Fibroblast of lung (primary cell): ENCODE measurements around the gene ACTL9. TPM values are rescaled to one million over a fixed set of nuclear protein-coding genes. Genes with fewer than 3 reads are reported as not detected.
"Not testable (repeated sequence)": the region's sequence is repeated elsewhere in the genome, so short reads cannot be mapped to it uniquely, and the experiment has no call there.

Experiments used
- DNase-seq, 2 donors: peaks; one replicate each; pipeline versions ENCODE4 v3.0.0 to v3.0.0-alpha.2; 2010; ENCODE audit warnings: low read depth in 2 of 2
- H2AFZ ChIP-seq: 2 replicates; pipeline ENCODE4 v1.5.1; 2012; ENCODE audit warnings: low read length, control low read depth, inconsistent platforms
- H3K27ac ChIP-seq: 2 replicates; pipeline ENCODE4 v1.5.1; 2011; ENCODE audit warnings: low read length, control low read depth; ENCODE audit not compliant: insufficient read depth
- H3K27me3 ChIP-seq: 2 replicates; pipeline ENCODE4 v1.5.1; 2011; ENCODE audit warnings: mild to moderate bottlenecking, low read length; ENCODE audit not compliant: control insufficient read depth, insufficient read depth
- H3K36me3 ChIP-seq: 2 replicates; pipeline ENCODE4 v1.5.1; 2011; ENCODE audit warnings: low read length; ENCODE audit not compliant: control insufficient read depth, insufficient read depth
- H3K4me1 ChIP-seq: 2 replicates; pipeline ENCODE4 v1.5.1; 2011; ENCODE audit warnings: low read length; ENCODE audit not compliant: control insufficient read depth, insufficient read depth; ENCODE audit errors: extremely low read depth
- H3K4me2 ChIP-seq: 2 replicates; pipeline ENCODE4 v1.5.1; 2011; ENCODE audit warnings: low read length, control low read depth; ENCODE audit not compliant: insufficient read depth; ENCODE audit errors: extremely low read depth
- H3K4me3 ChIP-seq, 4 experiments: fragments of 200-600 bp in 1 of 4; sonication (generic) in 1 of 4; replicated peaks in 1 of 4; 2 replicates each; pipeline ENCODE4 v1.5.1; 2011 to 2016; ENCODE audit warnings: low read length in 4 of 4, low read depth in 3 of 4, mild to moderate bottlenecking in 3 of 4, control low read depth in 2 of 4, inconsistent platforms in 1 of 4, mixed read lengths in 1 of 4; ENCODE audit not compliant: insufficient read depth in 1 of 4; ENCODE audit errors: control extremely low read depth in 1 of 4
- H3K79me2 ChIP-seq: 2 replicates; pipeline ENCODE4 v1.5.1; 2012; ENCODE audit warnings: mild to moderate bottlenecking, low read length, inconsistent platforms; ENCODE audit not compliant: control insufficient read depth, insufficient read depth
- H3K9ac ChIP-seq: 2 replicates; pipeline ENCODE4 v1.5.1; 2011; ENCODE audit warnings: mild to moderate bottlenecking, low read length, control low read depth; ENCODE audit not compliant: insufficient read depth
- H3K9me3 ChIP-seq: 2 replicates; pipeline ENCODE4 v1.5.1; 2012; ENCODE audit warnings: low read depth, low read length; ENCODE audit not compliant: control insufficient read depth, insufficient read depth
- H4K20me1 ChIP-seq: 2 replicates; pipeline ENCODE4 v1.5.1; 2011; ENCODE audit warnings: low read length; ENCODE audit not compliant: control insufficient read depth, insufficient read depth; ENCODE audit errors: extremely low read depth
- EZH2 ChIP-seq: IDR thresholded peaks from 2 replicates; pipeline ENCODE4 v1.5.1; 2012; ENCODE audit warnings: low read length, control low read depth, mild to moderate bottlenecking; ENCODE audit errors: missing control alignments
- polyA minus RNA-seq: library from RNA; depleted of rRNA, polyadenylated mRNA; stranded (reverse); fragments of >200 nt; gene quantifications from 2 replicates; pipeline ENCODE4 v1.2.3, GENCODE V29; 2011; ENCODE audit warnings: low replicate concordance
- polyA plus RNA-seq, 2 donors: library from polyadenylated mRNA; depleted of rRNA in 1 of 2; stranded (reverse) in 1 of 2; unstranded in 1 of 2; fragments of >200 nt; gene quantifications; 2 replicates each; pipeline ENCODE4 v1.2.1, GENCODE V29; 2011 to 2012; ENCODE audit warnings: missing spikeins in 1 of 2
- total RNA-seq: library from RNA; depleted of rRNA; stranded (reverse); fragments of >200 nt; gene quantifications from 2 replicates; pipeline ENCODE4 v1.2.1, GENCODE V29; 2014
- TF ChIP-seq, protein P1 (sequence below), 2 donors: IDR thresholded peaks in 1 of 2; conservative IDR thresholded peaks in 1 of 2; 1 replicate in 1 of 2; 2 replicates in 1 of 2; pipeline ENCODE4 v1.5.1; 2011 to 2012; ENCODE audit warnings: low read length in 2 of 2, control low read depth in 1 of 2, inconsistent platforms in 1 of 2, low read depth in 1 of 2, mild to moderate bottlenecking in 1 of 2

ACTL9 gene, protein sequence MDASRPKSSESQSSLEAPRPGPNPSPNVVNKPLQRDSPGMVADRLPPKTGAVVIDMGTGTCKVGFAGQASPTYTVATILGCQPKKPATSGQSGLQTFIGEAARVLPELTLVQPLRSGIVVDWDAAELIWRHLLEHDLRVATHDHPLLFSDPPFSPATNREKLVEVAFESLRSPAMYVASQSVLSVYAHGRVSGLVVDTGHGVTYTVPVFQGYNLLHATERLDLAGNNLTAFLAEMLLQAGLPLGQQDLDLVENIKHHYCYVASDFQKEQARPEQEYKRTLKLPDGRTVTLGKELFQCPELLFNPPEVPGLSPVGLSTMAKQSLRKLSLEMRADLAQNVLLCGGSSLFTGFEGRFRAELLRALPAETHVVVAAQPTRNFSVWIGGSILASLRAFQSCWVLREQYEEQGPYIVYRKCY
- not detected in 2 replicates for total RNA-seq
- polyA plus RNA-seq, result not detected in 2 replicates
- polyA plus RNA-seq (2012), result not detected in 2 replicates
- not detected in 2 replicates for polyA minus RNA-seq

DNA sequence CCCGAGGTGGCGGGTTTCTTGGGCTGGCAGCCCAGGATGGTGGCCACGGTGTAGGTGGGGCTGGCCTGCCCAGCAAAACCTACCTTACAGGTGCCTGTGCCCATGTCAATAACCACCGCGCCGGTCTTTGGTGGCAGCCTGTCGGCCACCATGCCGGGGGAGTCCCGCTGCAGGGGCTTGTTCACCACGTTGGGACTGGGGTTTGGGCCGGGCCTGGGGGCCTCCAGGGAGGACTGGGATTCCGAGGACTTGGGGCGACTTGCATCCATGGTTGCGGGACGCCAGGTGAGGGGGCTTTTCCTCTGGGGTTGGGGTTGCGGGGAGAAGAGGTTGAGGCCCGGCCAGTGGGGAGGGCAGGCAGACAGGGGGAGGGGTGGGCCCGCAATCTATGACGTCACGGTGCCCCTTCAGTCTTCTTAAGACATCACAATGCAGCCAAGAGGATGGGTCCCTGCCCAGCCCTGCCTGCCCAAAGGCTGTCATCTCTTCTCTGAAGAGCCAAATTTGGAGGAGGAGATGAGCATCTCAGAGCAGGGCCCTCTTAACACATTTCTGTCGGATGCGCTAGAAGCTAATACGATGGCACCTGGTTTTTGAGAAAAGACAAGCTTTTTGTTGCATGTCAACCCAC is at the start of gene ACTL9:
TSS of gene ACTL9 (minus strand) at position 363 of the 631 bp plus-strand sequence. CDS start at position 269, 94 bp downstream.
- TF ChIP-seq EZH2, result no peak
- TF ChIP-seq, protein P1, sequence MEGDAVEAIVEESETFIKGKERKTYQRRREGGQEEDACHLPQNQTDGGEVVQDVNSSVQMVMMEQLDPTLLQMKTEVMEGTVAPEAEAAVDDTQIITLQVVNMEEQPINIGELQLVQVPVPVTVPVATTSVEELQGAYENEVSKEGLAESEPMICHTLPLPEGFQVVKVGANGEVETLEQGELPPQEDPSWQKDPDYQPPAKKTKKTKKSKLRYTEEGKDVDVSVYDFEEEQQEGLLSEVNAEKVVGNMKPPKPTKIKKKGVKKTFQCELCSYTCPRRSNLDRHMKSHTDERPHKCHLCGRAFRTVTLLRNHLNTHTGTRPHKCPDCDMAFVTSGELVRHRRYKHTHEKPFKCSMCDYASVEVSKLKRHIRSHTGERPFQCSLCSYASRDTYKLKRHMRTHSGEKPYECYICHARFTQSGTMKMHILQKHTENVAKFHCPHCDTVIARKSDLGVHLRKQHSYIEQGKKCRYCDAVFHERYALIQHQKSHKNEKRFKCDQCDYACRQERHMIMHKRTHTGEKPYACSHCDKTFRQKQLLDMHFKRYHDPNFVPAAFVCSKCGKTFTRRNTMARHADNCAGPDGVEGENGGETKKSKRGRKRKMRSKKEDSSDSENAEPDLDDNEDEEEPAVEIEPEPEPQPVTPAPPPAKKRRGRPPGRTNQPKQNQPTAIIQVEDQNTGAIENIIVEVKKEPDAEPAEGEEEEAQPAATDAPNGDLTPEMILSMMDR (conservative IDR thresholded peaks at IDR 0.05 in 1 of 2, IDR thresholded peaks at IDR 0.05 in 1 of 2; ENCODE audit: low read depth in 1 of 2, low read length in 2 of 2), result no peak
- no peak within 1 kb of the TSS for H3K4me2 ChIP-seq
- no peak for DNase-seq
- H3K4me1 ChIP-seq, result no peaks in the 10 kb centered on the region
- H4K20me1 ChIP-seq, result no peaks in the 10 kb centered on the region
- H3K36me3 ChIP-seq, result no peaks in the 10 kb centered on the region
- H3K9me3 ChIP-seq, result no peaks in the 10 kb centered on the region
- no peak within 1 kb of the TSS for H3K4me3 ChIP-seq
- H3K27me3 ChIP-seq, result no peaks in the 10 kb centered on the region
- no peak within 1 kb of the TSS for H3K27ac ChIP-seq
- no peak within 1 kb of the TSS for H2AFZ ChIP-seq
- no peak within 1 kb of the TSS for H3K9ac ChIP-seq
- no peaks in the 10 kb centered on the region for H3K79me2 ChIP-seq

DNA sequence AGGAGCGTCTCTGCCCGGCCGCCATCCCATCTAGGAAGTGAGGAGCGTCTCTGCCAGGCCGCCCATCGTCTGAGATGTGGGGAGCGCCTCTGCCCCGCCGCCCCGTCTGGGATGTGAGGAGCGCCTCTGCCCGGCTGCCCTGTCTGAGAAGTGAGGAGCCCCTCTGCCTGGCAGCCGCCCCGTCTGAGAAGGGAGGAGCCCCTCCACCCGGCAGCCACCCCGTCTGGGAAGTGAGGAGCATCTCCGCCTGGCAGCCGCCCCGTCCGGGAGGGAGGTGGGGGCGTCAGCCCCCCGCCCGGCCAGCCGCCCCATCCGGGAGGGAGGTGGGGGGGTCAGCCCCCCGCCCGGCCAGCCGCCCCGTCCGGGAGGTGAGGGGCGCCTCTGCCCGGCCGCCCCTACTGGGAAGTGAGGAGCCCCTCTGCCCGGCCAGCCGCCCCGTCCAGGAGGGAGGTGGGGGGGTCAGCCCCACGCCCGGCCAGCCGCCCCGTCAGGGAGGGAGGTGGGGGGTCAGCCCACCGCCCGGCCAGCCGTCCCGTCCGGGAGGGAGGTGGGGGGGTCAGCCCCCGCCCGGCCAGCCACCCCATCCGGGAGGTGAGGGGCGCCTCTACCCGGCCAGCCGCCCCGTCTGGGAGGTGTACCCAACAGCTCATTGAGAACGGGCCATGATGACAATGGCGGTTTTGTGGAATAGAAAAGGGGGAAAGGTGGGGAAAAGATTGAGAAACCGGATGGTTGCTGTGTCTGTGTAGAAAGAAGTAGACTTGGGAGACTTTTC is 40.9 kb upstream of the ACTL9 start:
- H3K4me2 ChIP-seq, H3K36me3 ChIP-seq, H3K4me1 ChIP-seq, H3K9ac ChIP-seq, H3K27ac ChIP-seq, H3K9me3 ChIP-seq, H3K27me3 ChIP-seq, H4K20me1 ChIP-seq, DNase-seq, H3K4me3 ChIP-seq, H3K79me2 ChIP-seq, H2AFZ ChIP-seq: not testable (repeated sequence)

DNA sequence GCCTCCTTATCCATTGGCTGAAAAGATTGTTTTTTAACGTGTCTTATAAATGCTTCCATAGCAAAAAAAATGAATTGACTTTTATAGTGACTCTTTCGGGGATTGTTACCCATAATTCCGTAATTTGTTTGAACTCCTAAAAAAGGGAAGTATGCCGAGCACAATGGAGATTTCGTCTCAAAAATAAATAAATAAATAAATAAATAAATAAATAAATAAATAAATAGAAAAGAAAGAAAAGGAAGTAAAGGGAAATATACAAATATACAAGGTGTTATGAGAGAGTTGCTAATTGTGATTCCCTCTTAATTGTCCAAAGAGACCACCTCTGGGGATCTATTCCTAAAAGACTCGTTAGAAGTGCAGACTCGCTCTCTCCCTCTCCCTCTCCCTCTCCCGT is 39.8 kb upstream of the ACTL9 start:
- H3K36me3 ChIP-seq, result no peaks in the 10 kb centered on the region
- H3K4me1 ChIP-seq, result no peaks in the 10 kb centered on the region
- H3K4me3 ChIP-seq, result no peak overlapping the region
- H3K9ac ChIP-seq, result no peak overlapping the region
- DNase-seq, result no peak
- no peak overlapping the region for H3K27ac ChIP-seq
- H3K79me2 ChIP-seq, result no peaks in the 10 kb centered on the region
- no peak overlapping the region for H3K4me2 ChIP-seq
- TF ChIP-seq, protein P1 (conservative IDR thresholded peaks at IDR 0.05 in 1 of 2, IDR thresholded peaks at IDR 0.05 in 1 of 2; ENCODE audit: low read depth in 1 of 2, low read length in 2 of 2), result no peak
- TF ChIP-seq EZH2, result no peak
- H2AFZ ChIP-seq, result no peak overlapping the region
- H3K27me3 ChIP-seq, result no peaks in the 10 kb centered on the region
- H4K20me1 ChIP-seq, result no peaks in the 10 kb centered on the region
- no peaks in the 10 kb centered on the region for H3K9me3 ChIP-seq
